ENCODE data around the gene UFD1. TPM values are rescaled to one million over a fixed set of nuclear protein-coding genes. Genes with fewer than 3 reads are reported as not detected.

The UFD1 gene
- total RNA-seq, 1 experiment from 2014 or later: 57.9 TPM

GRCh38 chr22:19434829-19435580 is 44.0 kb downstream of the UFD1 start:
- DNase-seq (ENCODE audit: low spot score) (no peak), ATAC-seq (no peak)
- TF ChIP-seq FOXP4 (CRISPR knock-in tag; IDR thresholded peaks at IDR 0.05): no peak
- TF ChIP-seq HMGA2 (CRISPR knock-in tag; IDR thresholded peaks at IDR 0.05): no peak
- TF ChIP-seq ZNF219 (CRISPR knock-in tag; IDR thresholded peaks at IDR 0.05; ENCODE audit: borderline replicate concordance): no peak
- TF ChIP-seq ZSCAN18 (CRISPR knock-in tag; IDR thresholded peaks at IDR 0.05): no peak
- TF ChIP-seq ATF3 (CRISPR knock-in tag; conservative IDR thresholded peaks at IDR 0.05): no peak
- no peak for TF ChIP-seq MLX (CRISPR knock-in tag; IDR thresholded peaks at IDR 0.05)
- no peak for TF ChIP-seq AFF4 (CRISPR knock-in tag; IDR thresholded peaks at IDR 0.05; ENCODE audit: borderline replicate concordance)
- no peak for TF ChIP-seq ZNF317 (CRISPR knock-in tag; IDR thresholded peaks at IDR 0.05; ENCODE audit: borderline replicate concordance, low read depth)
- no peak for TF ChIP-seq NR3C1 (CRISPR knock-in tag; conservative IDR thresholded peaks at IDR 0.05; ENCODE audit: low read depth)
- no peak for TF ChIP-seq GABPB1 (CRISPR knock-in tag; IDR thresholded peaks at IDR 0.05)
- no peak for TF ChIP-seq ATF6 (CRISPR knock-in tag; IDR thresholded peaks at IDR 0.05)
- TF ChIP-seq SMAD4 (CRISPR knock-in tag; IDR thresholded peaks at IDR 0.05): no peak
- TF ChIP-seq PREB (CRISPR knock-in tag; IDR thresholded peaks at IDR 0.05; ENCODE audit: borderline replicate concordance): no peak
- TF ChIP-seq STAT6 (CRISPR knock-in tag; conservative IDR thresholded peaks at IDR 0.05; ENCODE audit: low read depth): no peak
- no peak for TF ChIP-seq EMX1 (CRISPR knock-in tag; IDR thresholded peaks at IDR 0.05)
- no peak for TF ChIP-seq NR1H2 (CRISPR knock-in tag; IDR thresholded peaks at IDR 0.05)
- no peaks in the 10 kb centered on the region for H3K9me3 Mint-ChIP-seq
- POLR2A ChIA-PET: no interaction called here
- H3K36me3 Mint-ChIP-seq: peaks cover 9% of the 10 kb centered on the region
- H3K4me3 Mint-ChIP-seq: no peak overlapping the region
- no peaks in the 10 kb centered on the region for H3K27me3 Mint-ChIP-seq (ENCODE audit: low read depth)
- H3K27ac Mint-ChIP-seq: no peak overlapping the region
- H3K4me1 Mint-ChIP-seq: peaks cover 13% of the 10 kb centered on the region
- CTCF ChIA-PET: interaction anchor here (1.5 kb wide), 1 partner anchor 206 kb away, joined by 3 read pairs; no protein-coding TSS in a partner anchor
